NB4 (cell line): ENCODE data around the gene CTNNA3.

ENCODE experiments used
- DNase-seq: peaks from one replicate; pipeline ENCODE4 v3.0.0; 2010; ENCODE audit warnings: low read depth
- H3K4me3 ChIP-seq: one replicate; pipeline ENCODE4 v1.5.1; 2011; ENCODE audit warnings: mild to moderate bottlenecking, low read depth, low read length, moderate library complexity
- CTCF ChIP-seq: IDR thresholded peaks from one replicate; pipeline ENCODE4 v1.5.1; 2012; ENCODE audit warnings: low read depth, low read length
- MYC ChIP-seq: IDR thresholded peaks from 2 replicates; pipeline ENCODE4 v1.6.1; 2011; ENCODE audit warnings: low read depth, low read length
- POLR2A ChIP-seq: IDR thresholded peaks from 2 replicates; pipeline ENCODE4 v1.6.1; 2011; ENCODE audit warnings: mild to moderate bottlenecking; ENCODE audit not compliant: insufficient read length; ENCODE audit errors: extremely low read depth
- TF ChIP-seq, protein P1 (sequence below): IDR thresholded peaks from 2 replicates; pipeline ENCODE4 v1.6.1; 2011; ENCODE audit warnings: low read depth, low read length

Gene CTNNA3

DNA sequence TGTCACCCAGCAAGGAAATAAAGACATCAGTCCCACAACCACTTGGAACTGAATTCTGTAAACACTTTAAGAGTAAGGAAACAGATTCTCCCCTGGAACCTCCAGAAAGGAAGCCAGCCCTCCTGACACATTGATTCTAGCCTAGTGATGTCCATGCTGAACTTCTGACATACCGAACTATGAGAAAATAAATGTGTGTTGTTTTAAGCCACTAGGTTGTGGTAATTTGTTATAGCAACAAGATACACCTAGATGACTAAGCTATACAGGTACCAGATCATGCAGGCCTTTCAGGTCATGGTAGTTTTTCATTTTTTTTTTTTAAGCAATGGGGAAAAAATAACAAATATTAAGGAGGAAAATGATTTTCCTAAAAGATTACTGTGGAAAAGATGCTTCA is 807.8 kb downstream of the CTNNA3 start:
- TF ChIP-seq POLR2A (no peak), MYC (no peak), CTCF (no peak)
- TF ChIP-seq, protein P1, sequence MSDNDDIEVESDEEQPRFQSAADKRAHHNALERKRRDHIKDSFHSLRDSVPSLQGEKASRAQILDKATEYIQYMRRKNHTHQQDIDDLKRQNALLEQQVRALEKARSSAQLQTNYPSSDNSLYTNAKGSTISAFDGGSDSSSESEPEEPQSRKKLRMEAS = no peak
- DNase-seq = no peak
- no peak overlapping the region for H3K4me3 ChIP-seq

DNA sequence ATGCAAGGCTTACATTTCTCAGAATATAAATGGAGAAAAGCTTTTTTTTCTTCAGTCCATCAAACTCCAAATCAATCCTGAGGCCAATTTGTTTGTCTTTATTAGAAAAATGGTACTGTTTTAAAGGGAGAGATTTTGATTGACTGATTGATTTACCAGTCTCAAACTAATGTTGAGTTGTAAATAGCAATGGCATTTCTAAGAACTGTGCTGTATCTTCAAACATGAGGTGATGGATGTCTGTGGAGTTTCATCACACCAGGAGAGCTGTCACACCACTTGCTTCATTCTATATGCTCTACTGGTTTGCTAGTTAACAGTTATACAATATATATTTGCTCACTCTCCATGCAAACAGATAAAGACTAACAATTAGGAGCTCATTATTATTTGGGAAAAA is 809.1 kb downstream of the CTNNA3 start:
- TF ChIP-seq CTCF = no peak
- TF ChIP-seq POLR2A = no peak
- TF ChIP-seq, protein P1 = no peak
- TF ChIP-seq MYC = no peak
- H3K4me3 ChIP-seq = no peak overlapping the region
- DNase-seq = no peak

DNA sequence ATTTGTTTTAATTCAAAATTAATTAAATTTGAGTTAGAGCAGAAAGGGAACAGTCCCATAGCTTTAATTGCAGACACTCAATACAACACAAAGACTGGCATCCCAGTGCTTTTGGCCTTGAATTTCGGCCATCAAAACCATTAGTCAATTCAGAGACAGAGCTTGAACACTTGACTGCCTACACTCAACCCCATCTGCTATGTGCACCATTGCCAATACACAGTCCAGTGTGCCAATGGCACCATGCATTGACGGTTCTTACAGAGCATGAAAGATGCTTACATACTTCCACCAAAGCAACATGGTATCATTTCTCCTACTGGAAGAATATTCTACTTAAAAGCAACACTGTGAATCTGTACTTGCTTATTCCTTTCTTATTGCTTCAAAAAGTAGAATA is 813.7 kb downstream of the CTNNA3 start:
- TF ChIP-seq, protein P1 = no peak
- TF ChIP-seq CTCF = no peak
- no peak for TF ChIP-seq MYC
- TF ChIP-seq POLR2A = no peak
- H3K4me3 ChIP-seq = no peak overlapping the region
- DNase-seq = no peak

GRCh38 chr10:66881814-66882213 is 814.2 kb downstream of the CTNNA3 start:
- no peak overlapping the region for H3K4me3 ChIP-seq
- TF ChIP-seq, protein P1 = no peak
- no peak for TF ChIP-seq POLR2A
- no peak for TF ChIP-seq MYC
- TF ChIP-seq CTCF = no peak
- DNase-seq = no peak

- TF ChIP-seq POLR2A (no peak), MYC (no peak), CTCF (no peak)
- TF ChIP-seq, protein P1 = no peak
- no peak overlapping the region for H3K4me3 ChIP-seq
- DNase-seq = no peak
Measured at GRCh38 chr10:66880826-66881225, 815.2 kb downstream of the CTNNA3 start.

DNA sequence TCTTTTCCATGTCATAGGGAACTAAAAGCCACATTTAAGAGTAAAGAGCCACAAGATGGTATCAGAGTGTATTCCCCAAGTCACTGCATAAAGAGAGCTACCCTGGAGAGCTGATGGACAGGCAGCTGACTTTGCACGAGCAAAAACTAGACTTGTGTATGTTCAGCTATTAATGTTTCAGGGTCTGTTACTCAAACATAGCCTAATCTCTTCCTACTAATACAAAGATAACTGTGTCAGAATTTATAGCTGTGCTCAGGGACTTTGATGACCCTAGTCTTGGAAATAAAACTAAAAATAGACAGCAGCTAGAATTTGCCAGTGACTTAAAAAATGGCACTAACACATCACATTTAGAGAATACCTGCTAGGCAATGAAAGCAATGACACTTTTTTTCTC is 815.7 kb downstream of the CTNNA3 start:
- no peak overlapping the region for H3K4me3 ChIP-seq
- DNase-seq = no peak
- TF ChIP-seq, protein P1 = no peak
- TF ChIP-seq CTCF (no peak), POLR2A (no peak), MYC (no peak)
